GM03348 (cell line): ENCODE measurements around the gene RFC4.

Experiments used
- DNase-seq: peaks from one replicate; pipeline ENCODE4 v3.0.0; 2012; ENCODE audit warnings: low spot score

RFC4 gene

GRCh38 chr3:186743666-186744065 lies 62.6 kb downstream of the RFC4 start:
- DNase-seq = no peak

- no peak for DNase-seq
Measured at GRCh38 chr3:186742618-186743380, 63.5 kb downstream of the RFC4 start.
